Bone marrow (tissue), 2 donors: Measurements from ENCODE around the gene CLOCK.

Source experiments
- DNase-seq, 2 donors: peaks; one replicate each; lab custom pipeline; 2025; lab: John Stamatoyannopoulos, UW

Gene CLOCK

DNA sequence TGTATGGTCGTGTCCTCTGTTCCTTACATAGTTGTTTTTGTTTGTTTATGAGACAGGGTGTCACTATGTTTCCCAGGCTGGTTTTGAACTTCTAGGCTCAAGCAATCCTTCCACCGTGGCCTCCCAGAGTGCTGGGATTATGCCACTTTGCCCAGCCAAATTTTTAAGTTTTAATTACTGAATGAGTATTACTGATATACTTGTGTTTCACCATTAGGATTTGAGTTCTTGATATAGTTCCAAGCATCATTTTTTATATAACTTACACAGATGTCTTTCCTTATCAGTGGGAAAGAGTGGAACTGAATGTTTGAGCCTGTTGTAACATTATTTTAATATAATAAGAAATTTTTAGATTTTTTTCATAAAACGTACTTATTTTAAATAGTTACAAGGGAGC lies 130.5 kb downstream of the CLOCK start:
- DNase-seq = no peak

DNA sequence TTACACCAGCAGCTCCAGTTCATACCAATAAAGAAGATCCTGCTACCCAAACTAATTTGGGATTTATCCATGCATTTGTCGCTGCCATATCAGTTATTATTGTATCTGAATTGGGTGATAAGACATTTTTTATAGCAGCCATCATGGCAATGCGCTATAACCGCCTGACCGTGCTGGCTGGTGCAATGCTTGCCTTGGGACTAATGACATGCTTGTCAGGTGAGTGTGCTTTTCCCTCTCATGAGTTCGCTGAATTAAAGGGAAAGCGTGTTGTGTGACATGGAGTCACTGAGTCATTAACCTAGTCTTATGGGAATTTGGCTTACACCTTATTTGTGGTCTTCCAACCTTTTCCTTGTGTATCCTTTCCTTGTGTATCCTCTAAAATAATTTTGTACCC lies 135.1 kb downstream of the CLOCK start:
- DNase-seq = no peak

DNA sequence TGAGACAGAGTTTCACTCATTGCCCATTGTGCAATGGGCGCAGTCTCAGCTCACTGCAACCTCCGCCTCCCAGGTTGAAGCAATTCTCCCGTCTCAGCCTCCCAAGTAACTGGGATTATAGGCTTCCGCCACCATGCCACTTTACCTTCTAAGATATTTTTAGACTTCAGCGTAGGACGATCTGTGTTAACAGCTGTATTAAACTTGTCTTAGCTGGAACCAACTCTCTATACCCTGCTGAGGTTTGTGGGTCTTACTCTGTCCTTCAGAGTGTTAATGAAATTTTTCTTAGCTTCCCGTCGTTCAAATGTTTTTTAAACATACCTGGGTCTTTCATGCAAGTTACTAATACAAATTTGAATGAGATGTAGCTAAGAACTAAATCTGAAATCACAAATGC lies 136.3 kb downstream of the CLOCK start:
- DNase-seq = no peak

DNA sequence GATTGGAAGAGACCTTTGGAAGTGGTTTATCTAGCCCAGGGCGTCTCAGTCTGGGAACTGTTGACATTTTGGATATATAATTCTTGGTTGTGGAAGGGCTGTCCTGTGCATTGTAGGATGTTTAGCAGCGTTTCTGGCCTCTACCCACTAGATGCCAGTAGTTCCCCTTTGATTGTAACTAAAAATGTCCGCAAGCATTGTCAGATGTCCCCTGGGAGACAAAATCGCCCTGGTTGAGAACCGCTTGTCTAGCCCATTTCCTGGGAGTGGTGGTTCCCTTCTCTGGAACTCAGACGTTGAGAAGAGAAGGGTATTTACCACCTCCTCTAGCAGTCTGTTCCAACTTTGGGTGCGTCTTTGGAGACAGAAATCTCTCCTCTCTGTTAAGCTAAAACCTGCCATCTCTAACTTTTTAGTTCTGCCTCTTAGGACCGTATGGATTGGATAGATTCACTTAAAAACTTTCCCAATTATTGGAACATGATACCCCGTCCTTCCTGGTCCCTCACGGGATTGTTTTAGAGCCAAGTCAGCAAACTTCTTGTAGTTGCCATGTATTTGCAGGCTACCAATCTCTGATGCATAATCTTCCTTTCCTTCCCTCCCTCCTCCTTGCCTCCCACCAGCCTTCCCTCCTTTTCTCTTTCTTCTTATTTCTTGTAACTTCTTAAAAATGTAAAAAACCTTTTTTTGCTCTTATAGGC lies 137.1 kb downstream of the CLOCK start:
- no peak for DNase-seq

DNA sequence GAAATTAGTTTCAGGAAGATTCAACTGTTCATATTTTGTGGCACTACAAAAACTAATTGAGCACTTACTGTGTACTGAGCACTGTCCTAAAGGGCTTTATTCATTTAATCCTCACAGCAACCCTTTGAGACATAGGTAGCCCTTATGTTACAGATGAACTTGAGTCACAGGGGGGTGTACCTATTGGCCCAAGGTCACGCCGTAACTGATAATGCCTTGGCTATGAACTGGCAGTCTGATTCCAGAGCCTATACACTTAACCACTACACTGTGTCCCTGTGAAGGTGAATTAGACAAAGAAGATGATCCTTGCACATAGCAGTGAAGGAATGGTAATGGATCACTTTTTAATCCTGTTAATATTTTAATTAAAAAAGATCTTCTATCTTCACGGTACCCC lies 138.9 kb downstream of the CLOCK start:
- DNase-seq = no peak

DNA sequence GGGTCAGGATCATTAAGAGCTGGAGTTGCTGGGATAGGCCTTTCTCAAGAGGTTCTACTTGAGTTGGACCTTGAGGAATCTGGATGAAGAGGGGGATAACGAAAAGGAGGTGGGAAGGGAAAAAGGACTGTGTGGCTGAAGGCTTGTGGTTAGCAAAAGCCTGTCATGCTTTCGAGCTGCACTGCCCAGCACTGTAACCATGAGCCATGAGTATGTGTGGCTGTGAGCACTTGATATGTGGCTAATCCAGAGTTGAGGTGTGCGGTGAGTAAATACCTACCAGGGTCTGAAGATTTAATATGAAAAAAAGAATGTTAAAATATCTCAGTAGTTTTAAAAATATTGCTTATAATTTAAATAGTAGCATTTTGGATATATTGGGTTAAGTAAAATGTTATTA lies 139.6 kb downstream of the CLOCK start:
- DNase-seq = no peak

DNA sequence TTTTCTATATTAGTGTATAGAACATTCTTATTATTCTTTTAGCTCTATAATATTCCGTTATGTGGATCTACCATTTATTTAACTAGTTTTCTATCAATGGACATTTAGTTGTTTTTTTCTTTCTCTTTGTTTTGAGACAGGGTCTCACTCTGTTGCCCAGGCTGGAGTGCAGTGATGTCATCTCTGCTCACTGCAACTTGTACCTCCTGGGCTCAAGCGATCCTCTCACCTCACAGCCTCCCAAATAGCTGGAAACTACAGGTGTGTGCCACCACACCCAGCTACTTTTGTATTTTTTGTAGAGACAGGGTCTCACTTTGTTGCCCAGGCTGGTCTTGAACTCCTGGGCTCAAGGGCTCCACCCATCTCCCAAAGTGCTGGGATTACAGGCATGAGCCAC lies 140.2 kb downstream of the CLOCK start:
- DNase-seq = no peak

DNA sequence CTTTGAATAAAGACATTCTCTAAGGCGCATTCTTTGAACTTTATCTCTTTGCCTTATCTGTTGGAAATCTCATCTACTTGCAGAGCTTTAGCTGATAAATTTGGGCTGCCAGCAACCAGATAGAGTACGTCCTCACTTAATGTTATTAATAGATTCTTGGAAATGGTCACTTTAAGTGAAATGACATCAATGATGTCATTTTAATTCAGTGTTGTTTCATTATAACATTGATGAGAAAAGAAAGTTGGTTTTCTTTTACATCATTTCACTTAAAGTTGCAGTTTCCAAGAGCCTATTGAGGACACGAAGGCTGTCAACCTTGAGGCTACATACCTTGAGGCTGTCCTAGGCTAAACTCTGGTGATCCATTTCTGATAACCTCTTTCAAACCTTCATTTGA lies 141.6 kb downstream of the CLOCK start:
- no peak for DNase-seq

DNA sequence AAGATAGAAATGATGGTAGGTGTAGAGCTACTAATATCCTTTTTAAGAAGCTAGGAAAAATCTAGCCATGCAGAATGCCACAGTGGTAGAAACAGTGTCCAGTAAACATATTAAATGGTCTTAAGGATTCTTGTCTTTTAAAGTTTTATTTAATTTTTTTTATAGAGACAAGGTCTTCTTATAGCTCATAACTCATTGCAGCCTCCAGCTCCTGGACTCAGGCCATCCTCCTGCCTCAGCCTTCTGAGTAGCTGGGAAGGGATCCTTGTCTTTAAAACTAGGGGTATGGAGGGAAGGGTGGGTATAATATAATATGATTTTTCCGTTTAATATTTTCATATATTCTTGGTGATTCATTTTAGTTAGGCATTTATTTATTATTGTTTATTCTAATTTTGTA lies 147.1 kb downstream of the CLOCK start:
- no peak for DNase-seq

DNA sequence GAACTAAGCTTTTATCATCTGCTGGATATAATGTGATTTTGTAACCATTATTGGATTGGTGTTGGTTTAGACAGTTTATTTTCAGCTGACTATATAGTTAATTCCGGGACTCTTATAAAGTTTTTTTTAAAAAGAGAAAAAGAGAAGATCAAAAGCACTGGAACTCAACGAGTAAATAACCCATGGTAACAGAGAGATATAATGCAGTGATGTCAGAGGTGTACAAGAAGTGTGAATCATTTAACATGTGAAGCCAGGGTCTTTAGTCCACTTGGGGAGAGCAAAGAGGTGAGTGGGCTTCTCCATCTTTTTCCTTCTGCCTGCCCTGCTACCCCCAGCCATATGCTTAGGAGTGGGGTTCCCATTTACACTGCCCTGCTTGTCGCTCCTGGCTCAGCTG lies 147.7 kb downstream of the CLOCK start:
- DNase-seq = no peak

DNA sequence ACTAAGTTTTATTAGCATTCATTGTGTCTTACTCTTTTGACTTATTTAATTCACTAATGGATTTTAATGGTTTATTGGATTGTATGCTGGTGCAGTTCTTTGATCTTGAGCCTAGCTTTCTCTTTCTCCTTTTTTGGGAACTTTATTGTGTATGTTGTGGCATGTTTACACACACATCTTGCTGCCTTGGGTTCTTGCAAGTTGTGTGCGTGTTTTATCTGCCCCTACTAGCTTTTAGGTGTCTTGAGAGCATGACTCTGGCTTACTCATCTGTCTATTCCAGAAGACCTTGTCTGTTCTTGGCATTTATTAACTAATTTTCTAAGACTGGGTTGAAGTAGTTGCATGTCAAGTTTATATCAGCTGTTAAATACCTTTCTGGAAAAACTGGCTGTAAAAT lies 148.2 kb downstream of the CLOCK start:
- no peak for DNase-seq

DNA sequence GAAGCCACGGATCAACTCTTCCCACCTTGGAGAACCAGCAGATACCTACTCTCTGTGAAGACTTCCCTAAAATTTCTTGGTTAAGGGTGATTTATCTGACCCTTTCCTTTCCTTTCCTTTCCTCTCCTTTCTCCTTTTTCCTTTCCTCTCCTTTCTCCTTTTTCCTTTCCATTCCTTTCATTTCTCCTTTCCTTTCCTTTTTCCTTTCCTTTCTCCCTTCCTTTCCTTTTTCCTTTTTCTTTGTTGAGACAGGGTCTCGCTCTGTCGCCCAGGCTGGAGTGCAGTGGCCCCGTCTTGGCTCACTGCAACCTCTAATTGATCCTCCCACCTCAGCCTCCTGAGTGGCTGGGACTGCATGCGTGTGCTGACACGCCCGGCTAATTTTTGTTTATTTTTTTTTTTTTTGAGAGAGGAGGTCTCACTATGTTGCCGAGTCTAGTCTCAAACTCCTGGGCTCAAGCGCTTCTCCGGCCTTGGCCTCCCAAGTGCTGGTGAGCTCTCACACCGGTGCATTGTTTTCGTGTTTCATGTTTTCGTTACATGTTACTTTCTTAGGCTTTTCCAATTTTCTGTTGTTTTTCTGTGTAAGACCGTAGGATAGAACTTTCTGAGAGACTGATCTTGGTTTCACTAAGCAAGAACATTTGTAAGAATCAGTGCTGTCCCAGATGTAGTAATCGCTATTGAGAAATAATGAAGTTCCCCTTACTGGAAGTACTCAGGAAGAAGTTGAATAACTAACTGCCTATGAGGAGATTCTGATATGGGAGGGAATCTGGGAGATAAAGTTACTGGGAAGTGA lies 149.0 kb downstream of the CLOCK start:
- no peak for DNase-seq

DNA sequence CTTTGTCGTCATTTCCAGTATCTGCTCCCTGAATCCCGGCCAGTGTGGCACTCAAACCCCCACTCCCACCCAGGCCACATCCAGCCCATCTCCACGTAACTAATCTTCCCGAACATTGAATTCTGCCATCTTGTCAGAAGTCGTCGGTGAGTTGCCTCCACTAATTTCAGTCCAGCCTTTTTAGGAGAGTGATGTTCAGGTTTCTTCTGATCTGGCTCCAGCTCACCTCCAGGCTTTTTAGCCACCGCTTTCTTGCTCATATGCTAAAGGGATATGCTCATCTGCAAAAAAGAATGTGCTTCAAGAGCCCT lies 149.6 kb downstream of the CLOCK start:
- no peak for DNase-seq

DNA sequence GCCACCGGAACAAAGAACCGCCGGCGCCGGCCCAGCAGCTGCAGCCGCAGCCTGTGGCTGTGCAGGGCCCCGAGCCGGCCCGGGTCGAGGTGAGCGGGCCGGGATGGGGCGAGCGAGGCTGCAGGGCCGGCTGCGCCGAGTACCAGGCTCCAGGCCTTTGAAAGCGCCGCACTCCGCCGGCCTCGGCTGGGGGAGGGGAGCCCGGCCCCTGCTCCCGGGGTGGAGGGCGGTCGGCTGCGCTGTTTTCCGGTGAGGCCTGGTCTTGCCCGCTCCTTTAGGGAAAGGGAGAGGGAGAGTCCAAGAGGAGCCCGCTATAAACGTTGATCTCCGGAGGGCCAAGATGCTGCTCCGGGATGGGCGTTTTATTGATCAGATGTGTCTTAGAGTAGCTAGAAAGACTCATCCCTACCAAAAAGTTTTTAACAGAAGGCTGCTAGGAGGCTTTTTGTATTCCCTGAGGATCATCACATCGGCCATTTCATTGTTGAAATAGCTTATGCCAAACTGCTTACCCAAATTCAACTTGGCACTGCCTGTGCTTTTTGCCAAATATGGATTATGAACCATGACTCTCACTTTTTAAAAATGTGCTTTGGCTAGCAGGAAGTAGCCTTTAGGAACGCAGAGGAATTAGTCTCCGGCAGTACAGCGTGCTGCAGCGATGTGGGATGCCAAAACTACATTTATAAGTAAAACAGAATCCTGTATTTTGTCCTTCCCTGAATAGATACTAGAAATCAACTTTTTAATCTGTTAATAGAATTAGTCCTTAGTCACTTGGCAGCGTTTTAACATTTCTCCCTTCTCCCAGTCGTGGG lies 150.2 kb downstream of the CLOCK start:
- no peak for DNase-seq

DNA sequence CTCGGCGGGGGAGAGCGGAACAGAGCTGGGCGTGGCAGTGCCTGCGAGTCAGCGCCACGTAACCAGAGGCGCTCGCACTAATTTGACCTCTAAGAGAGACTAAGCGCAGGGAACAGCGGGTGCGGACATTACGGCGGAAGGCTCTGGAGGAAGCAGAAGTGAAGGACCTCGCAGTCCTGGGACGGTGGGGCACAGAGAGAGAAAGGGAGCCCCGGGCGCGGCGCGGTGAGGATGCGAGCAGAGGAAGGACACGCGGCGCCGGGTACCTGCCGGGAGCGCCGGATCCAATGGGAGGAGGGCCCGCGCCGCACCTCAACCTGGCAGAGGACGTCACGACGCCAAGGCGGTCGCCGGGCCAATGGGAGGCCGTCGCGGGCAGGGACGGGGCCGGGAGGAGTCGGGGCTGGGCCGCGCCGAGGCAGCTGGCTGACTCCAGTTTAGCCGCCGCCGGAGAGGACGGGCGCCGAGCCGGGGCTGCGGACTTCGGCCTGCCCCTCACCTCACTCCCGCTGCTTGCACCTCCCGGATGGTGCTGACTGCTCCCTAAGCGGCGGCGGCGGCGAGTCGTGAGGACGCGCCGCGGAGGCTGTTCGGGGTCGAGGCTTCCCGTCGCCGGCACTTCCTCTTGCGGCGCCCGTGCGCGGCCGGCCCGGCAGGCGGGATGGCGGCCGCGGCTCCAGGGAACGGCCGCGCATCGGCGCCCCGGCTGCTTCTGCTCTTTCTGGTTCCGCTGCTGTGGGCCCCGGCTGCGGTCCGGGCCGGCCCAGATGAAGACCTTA lies 151.0 kb downstream of the CLOCK start, which contains the start of gene TMEM165:
TSS of gene TMEM165 (plus strand) at position 429 of the 779 bp plus-strand sequence. CDS start at position 662, 233 bp downstream.
- DNase-seq = peak; percentile 77 to 87

DNA sequence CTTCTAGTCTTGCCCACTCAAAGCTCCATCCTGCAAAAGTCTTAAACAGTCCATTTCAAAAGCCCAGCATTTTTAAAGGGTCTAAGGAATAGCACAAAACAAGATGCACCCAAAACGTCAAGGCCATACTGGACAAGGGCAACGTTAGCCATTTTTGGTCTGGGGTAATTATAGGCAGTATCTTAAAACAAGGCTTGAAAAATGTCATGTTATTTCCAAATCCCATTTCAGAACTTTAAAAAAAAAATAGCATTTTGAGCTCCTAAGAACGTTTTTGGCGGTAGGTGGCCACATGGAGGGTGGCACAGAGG lies 151.5 kb downstream of the CLOCK start:
- no peak for DNase-seq

DNA sequence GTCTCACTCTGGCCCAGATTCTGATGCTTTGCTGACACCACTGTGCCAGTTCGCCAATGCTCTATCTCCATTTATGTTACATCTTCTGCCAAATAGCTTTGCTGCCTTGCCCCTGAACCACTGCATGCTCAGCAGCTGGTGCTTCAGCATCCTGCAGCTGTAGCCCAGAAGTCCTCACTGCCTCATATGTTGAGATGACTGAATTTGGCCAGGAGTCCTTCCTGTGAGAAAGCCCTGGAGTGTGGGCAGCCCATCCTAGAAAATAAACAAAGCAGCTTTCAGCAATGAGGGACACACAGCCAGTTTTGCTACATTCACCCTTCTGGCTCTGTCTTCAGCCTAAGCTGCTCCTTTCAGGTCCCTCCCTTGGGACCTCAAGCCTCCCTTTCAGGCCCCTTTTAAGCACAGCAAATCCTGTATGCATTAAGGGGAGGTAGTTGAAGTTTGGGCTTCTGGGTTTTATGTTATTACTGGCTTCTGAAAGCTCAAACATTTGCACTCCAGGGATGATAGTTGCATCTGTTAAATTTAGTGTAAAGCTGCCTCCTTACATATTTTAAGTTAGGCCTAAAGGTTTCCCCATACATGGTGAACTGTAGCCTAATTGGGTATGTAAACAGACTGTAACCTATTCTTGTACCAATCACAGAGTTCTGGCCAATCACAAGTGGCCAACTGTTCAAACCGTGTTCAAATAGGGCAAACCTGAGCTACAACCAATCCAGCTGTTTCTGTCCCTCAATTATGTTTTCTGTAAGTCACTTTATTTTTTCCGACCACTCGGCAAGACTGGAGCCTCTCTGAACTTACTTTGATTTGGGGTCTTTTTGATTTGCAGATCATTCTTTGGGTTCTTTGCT lies 153.0 kb downstream of the CLOCK start:
- DNase-seq = no peak

DNA sequence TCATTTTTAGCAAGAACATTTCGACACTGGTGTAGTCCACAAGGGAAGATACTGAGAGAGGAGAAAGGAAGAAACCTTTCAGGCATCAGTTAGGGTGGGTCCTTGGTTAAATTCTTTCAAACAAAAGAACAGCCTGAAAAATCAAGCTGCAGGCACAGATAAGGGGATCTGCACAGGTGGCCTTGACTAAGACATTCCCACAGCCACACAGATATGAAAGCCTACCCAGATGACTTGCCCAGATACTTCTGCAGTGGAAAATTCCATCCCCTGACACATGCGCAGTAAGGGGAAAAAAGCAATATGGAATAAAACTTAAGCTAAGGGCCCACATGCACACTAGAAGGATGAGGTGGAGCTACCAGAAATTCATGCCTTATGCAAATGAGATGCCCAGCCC lies 159.9 kb downstream of the CLOCK start:
- DNase-seq = no peak

DNA sequence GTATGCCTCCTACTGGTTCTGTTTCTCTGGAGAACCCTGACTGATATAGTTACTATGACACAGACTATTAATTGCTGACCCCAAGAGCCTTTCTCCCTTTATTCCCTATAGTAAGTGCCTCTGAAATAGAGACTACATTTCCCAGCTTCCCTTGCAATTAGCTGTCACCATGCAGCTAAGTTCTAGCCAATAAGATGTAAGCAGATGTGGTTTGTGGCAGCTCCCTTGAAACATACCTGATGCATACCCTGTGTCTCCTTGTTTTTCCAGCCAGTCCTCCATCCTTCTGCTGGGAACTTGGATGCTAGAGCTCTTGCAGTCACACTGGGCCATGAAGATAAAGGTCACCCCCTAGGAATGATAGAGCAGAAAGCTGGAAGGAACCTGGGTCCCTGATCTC lies 160.6 kb downstream of the CLOCK start:
- no peak for DNase-seq

DNA sequence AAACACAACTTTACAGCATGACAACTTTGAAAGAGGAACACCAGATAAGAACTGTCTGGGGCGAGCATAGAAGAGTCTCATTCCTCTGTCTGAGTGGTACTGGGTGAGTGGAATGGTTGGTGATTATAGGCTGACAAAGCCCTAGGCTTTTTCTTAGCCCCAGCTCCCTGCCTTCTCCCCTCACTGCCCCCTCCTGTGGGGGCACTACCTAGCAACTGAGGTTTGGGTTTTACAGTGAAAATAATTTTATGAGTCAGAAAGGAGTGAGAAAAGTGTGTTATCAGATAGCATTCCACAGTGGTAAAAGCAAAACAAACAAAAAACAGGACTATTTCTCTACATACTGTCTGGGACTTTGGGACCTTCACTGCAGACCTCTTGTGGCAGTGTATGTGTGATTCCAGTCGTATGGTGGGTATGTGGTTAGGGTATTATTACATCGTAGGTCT lies 161.5 kb downstream of the CLOCK start:
- no peak for DNase-seq

DNA sequence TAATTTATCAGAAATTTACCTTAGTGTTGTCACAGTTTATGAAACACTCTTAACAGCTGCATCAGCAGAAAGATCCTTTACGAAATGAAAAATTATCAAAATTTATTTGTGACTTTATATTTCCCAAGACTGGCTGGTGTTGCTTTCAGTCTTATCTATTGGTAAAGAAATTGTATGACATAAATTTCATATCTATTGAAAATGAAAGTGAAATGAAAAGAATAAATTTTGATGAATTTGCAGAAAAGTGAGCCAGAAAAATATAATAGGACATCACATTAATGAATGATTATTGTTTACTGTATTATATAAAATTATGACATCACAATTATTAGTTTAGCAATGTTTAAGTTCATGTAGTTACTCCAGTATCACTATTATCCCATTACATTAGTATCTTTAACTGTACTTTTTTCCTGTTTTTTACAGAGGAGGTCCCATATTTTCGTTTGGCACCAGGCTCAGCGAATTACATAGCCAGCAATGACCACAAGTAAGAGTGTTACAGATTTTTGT lies 164.2 kb downstream of the CLOCK start:
- DNase-seq = no peak
